Neural cell (in vitro differentiated cells): Measurements from ENCODE around the gene HSBP1.

Experiments
- CTCF ChIP-seq: fragments of 450-650 bp; IDR thresholded peaks from 2 replicates; pipeline ENCODE4 v1.5.1; 2014; ENCODE audit warnings: antibody characterized with exemption, mild to moderate bottlenecking, moderate library complexity; ENCODE audit not compliant: poor library complexity, severe bottlenecking
- EP300 ChIP-seq: fragments of 450-650 bp; conservative IDR thresholded peaks from 2 replicates; pipeline ENCODE4 v1.6.1; 2014; ENCODE audit warnings: antibody characterized with exemption, mild to moderate bottlenecking, moderate library complexity; ENCODE audit not compliant: poor library complexity, severe bottlenecking
- EZH2 ChIP-seq: fragments of 200-600, 300-800 bp; shearing (Covaris generic), sonication (generic); IDR thresholded peaks from 2 replicates; pipeline ENCODE4 v1.6.1; 2014; ENCODE audit warnings: antibody characterized with exemption, low read length, borderline replicate concordance, mild to moderate bottlenecking; ENCODE audit not compliant: insufficient read depth, poor library complexity, severe bottlenecking
- MXI1 ChIP-seq: fragments of 450-650 bp; conservative IDR thresholded peaks from 2 replicates; pipeline ENCODE4 v1.6.1; 2014; ENCODE audit warnings: antibody characterized with exemption, mild to moderate bottlenecking; ENCODE audit not compliant: poor library complexity, severe bottlenecking
- POLR2AphosphoS5 ChIP-seq: IDR thresholded peaks from 2 replicates; pipeline ENCODE4 v1.6.1; 2012
- RAD21 ChIP-seq: fragments of 450-650 bp; conservative IDR thresholded peaks from 2 replicates; pipeline ENCODE4 v1.6.1; 2014; ENCODE audit warnings: antibody characterized with exemption, mild to moderate bottlenecking, moderate library complexity
- SMC3 ChIP-seq: fragments of 450-650 bp; conservative IDR thresholded peaks from 2 replicates; pipeline ENCODE4 v1.6.1; 2014; ENCODE audit warnings: antibody characterized with exemption, mild to moderate bottlenecking, moderate library complexity; ENCODE audit not compliant: poor library complexity
- TAF1 ChIP-seq: IDR thresholded peaks from 2 replicates; pipeline ENCODE4 v1.6.1; 2012; ENCODE audit warnings: low read depth
- TF ChIP-seq, protein P1 (sequence below): IDR thresholded peaks from 2 replicates; pipeline ENCODE4 v1.6.1; 2012; ENCODE audit warnings: borderline replicate concordance

- TF ChIP-seq EZH2 (no peak), CTCF (no peak), EP300 (no peak), POLR2AphosphoS5 (no peak), TAF1 (no peak), MXI1 (no peak), SMC3 (no peak), RAD21 (no peak)
- TF ChIP-seq, protein P1, sequence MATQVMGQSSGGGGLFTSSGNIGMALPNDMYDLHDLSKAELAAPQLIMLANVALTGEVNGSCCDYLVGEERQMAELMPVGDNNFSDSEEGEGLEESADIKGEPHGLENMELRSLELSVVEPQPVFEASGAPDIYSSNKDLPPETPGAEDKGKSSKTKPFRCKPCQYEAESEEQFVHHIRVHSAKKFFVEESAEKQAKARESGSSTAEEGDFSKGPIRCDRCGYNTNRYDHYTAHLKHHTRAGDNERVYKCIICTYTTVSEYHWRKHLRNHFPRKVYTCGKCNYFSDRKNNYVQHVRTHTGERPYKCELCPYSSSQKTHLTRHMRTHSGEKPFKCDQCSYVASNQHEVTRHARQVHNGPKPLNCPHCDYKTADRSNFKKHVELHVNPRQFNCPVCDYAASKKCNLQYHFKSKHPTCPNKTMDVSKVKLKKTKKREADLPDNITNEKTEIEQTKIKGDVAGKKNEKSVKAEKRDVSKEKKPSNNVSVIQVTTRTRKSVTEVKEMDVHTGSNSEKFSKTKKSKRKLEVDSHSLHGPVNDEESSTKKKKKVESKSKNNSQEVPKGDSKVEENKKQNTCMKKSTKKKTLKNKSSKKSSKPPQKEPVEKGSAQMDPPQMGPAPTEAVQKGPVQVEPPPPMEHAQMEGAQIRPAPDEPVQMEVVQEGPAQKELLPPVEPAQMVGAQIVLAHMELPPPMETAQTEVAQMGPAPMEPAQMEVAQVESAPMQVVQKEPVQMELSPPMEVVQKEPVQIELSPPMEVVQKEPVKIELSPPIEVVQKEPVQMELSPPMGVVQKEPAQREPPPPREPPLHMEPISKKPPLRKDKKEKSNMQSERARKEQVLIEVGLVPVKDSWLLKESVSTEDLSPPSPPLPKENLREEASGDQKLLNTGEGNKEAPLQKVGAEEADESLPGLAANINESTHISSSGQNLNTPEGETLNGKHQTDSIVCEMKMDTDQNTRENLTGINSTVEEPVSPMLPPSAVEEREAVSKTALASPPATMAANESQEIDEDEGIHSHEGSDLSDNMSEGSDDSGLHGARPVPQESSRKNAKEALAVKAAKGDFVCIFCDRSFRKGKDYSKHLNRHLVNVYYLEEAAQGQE, result no peak
Measured at GRCh38 chr16:83845263-83845662, 37.5 kb downstream of the HSBP1 start.
